MCF 10A (cell line): ENCODE data around the gene TTC39B. TPM values are rescaled to one million over a fixed set of nuclear protein-coding genes. Genes with fewer than 3 reads are reported as not detected.

ENCODE experiments used
- BruUV-seq: library from RNA; stranded (reverse); fragments of 400-500 nt; replicated peaks from 2 replicates; lab custom pipeline; 2021; lab: Mats Ljungman, UMichigan
- CTCF ChIA-PET: fragments of 300-600 bp; sonication (Branson Sonifier 250); formaldehyde crosslinking; extraction: SDS; loops from one replicate; lab custom pipeline; 2021; ENCODE audit warnings: antibody characterized with exemption, inconsistent platforms; lab: Yijun Ruan, JAX
- POLR2A ChIA-PET: fragments of 300-600, 350-650 bp; sonication (Branson Sonifier 250); formaldehyde crosslinking; extraction: SDS; loops from one replicate; lab custom pipeline; 2020; ENCODE audit warnings: antibody characterized with exemption, inconsistent platforms; lab: Yijun Ruan, JAX
- DNase-seq: peaks from one replicate; pipeline ENCODE4 v3.0.0-alpha.2; 2018; ENCODE audit not compliant: unreplicated experiment
- H3K27ac Mint-ChIP-seq: one replicate; pipeline ENCODE4 v1.8.0; 2022; ENCODE audit warnings: mild to moderate bottlenecking, low read depth, mixed read lengths; ENCODE audit not compliant: unreplicated experiment
- H3K27me3 Mint-ChIP-seq: one replicate; pipeline ENCODE4 v1.8.0; 2022; ENCODE audit warnings: mixed read lengths; ENCODE audit not compliant: insufficient read depth, unreplicated experiment
- H3K36me3 Mint-ChIP-seq: one replicate; pipeline ENCODE4 v1.8.0; 2022; ENCODE audit warnings: mild to moderate bottlenecking, moderate library complexity, mixed read lengths; ENCODE audit not compliant: insufficient read depth, unreplicated experiment
- H3K4me1 Mint-ChIP-seq: one replicate; pipeline ENCODE4 v1.8.0; 2022; ENCODE audit warnings: mixed read lengths; ENCODE audit not compliant: insufficient read depth, unreplicated experiment
- H3K4me3 Mint-ChIP-seq: one replicate; pipeline ENCODE4 v1.8.0; 2022; ENCODE audit warnings: mild to moderate bottlenecking, moderate library complexity, mixed read lengths; ENCODE audit not compliant: unreplicated experiment
- H3K9me3 Mint-ChIP-seq: one replicate; pipeline ENCODE4 v1.8.0; 2022; ENCODE audit warnings: mixed read lengths; ENCODE audit not compliant: unreplicated experiment
- CTCF ChIP-seq: fragments of 200-600 bp; IDR thresholded peaks from one replicate; pipeline ENCODE4 v1.8.0; 2022; ENCODE audit warnings: antibody characterized with exemption, mild to moderate bottlenecking; ENCODE audit not compliant: unreplicated experiment
- intact Hi-C: fragments of 100-400 bp; cut with micrococcal nuclease; formaldehyde crosslinking; loops from 2 replicates; pipeline ENCODE4 v1.14.1; 2022
- total RNA-seq: library from RNA; stranded (reverse); gene quantifications from 2 replicates; pipeline ENCODE4 v1.2.3, GENCODE V29; 2022

TTC39B gene
- total RNA-seq, 1 experiment from 2014 or later: 22.8 TPM

GRCh38 chr9:15231788-15232635 lies 75.0 kb downstream of the TTC39B start:
- TF ChIP-seq CTCF: peak; percentile 44
- Mint-ChIP-seq H3K27me3 (no peaks in the 10 kb centered on the region), H3K9me3 (peaks cover 14% of the 10 kb centered on the region), H3K36me3 (peaks cover 7% of the 10 kb centered on the region), H3K4me3 (no peak overlapping the region), H3K4me1 (no peaks in the 10 kb centered on the region), H3K27ac (peak overlapping the region; percentile 44)
- ChIA-PET POLR2A (no interaction called here), CTCF (interaction anchor here (0.6 to 1.4 kb wide), 12 partner anchors 9 to 760 kb away, joined by 3 to 5 read pairs (median 3); no protein-coding TSS in a partner anchor)
- BruUV-seq: no TSS peak
- intact Hi-C loops: no loop called here
- peak; percentile 50 for DNase-seq

GRCh38 chr9:15229409-15229808 lies 77.6 kb downstream of the TTC39B start:
- Mint-ChIP-seq H3K4me1 (no peaks in the 10 kb centered on the region), H3K9me3 (no peaks in the 10 kb centered on the region), H3K27ac (no peak overlapping the region), H3K36me3 (peaks cover 6% of the 10 kb centered on the region), H3K27me3 (no peaks in the 10 kb centered on the region), H3K4me3 (no peak overlapping the region)
- POLR2A ChIA-PET: no interaction called here
- no peak for TF ChIP-seq CTCF
- no TSS peak for BruUV-seq
- CTCF ChIA-PET: interaction anchor here (1.0 kb wide), 1 partner anchor 19 kb away, joined by 3 read pairs; no protein-coding TSS in a partner anchor
- intact Hi-C loops: no loop called here
- no peak for DNase-seq

- H3K27me3 Mint-ChIP-seq: no peaks in the 10 kb centered on the region
- no peak for TF ChIP-seq CTCF
- BruUV-seq: no TSS peak
- H3K36me3 Mint-ChIP-seq: peaks cover 6% of the 10 kb centered on the region
- POLR2A ChIA-PET: interaction anchor here (1.0 kb wide), 1 partner anchor 12 kb away, joined by 3 read pairs; no protein-coding TSS in a partner anchor
- no peaks in the 10 kb centered on the region for H3K9me3 Mint-ChIP-seq
- H3K4me1 Mint-ChIP-seq: no peaks in the 10 kb centered on the region
- no peak for DNase-seq
- no peak overlapping the region for H3K27ac Mint-ChIP-seq
- intact Hi-C loops: no loop called here
- CTCF ChIA-PET: interaction anchor here (1.4 to 1.9 kb wide), 2 partner anchors 16 to 50 kb away, joined by 3 to 6 read pairs; no protein-coding TSS in a partner anchor
- H3K4me3 Mint-ChIP-seq: no peak overlapping the region
Observed at GRCh38 chr9:15227491-15227890, 79.5 kb downstream of the TTC39B start.

GRCh38 chr9:15225564-15226126 lies 81.4 kb downstream of the TTC39B start:
- no peak for DNase-seq
- Mint-ChIP-seq H3K4me3 (no peak overlapping the region), H3K9me3 (no peaks in the 10 kb centered on the region), H3K4me1 (no peaks in the 10 kb centered on the region), H3K36me3 (peaks cover 12% of the 10 kb centered on the region), H3K27ac (no peak overlapping the region), H3K27me3 (no peaks in the 10 kb centered on the region)
- POLR2A ChIA-PET: interaction anchor here (1.0 kb wide), 1 partner anchor 11 kb away, joined by 3 read pairs; no protein-coding TSS in a partner anchor
- intact Hi-C loops: no loop called here
- TF ChIP-seq CTCF: no peak
- CTCF ChIA-PET: interaction anchor here (1.0 kb wide), 1 partner anchor 15 kb away, joined by 3 read pairs; no protein-coding TSS in a partner anchor
- no TSS peak for BruUV-seq
